ENCODE results near the gene SHC4. TPM values are rescaled to one million over a fixed set of nuclear protein-coding genes. Genes with fewer than 3 reads are reported as not detected.

The SHC4 gene
- total RNA-seq, 1 donor from 2014 or later: 7.2 TPM

DNA sequence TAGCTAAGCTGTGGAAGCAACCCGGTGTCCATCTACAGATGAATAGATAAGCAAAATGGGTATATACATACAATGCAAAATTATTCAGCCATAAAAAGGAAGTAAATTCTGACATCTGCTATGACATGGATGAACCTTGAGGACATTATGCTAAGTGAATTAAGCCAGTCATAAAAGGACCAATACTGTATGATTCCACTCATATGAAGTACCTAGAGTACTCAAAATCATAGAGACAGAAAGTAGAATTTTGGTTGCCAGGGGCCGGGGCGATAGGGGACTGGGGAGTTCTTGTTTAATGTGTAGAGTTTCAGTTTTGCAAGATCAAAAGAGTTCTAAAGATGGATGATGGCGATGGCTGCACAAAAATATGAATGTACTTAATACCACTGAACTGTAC is 75.5 kb downstream of the SHC4 start:
- peaks cover 4 to 11% of the 10 kb centered on the region in 2 donors for H3K4me1 ChIP-seq
- no peak for DNase-seq (ENCODE audit: low spot score in 2 of 2)
- intact Hi-C loops (cut with DNase I): no loop called here
- TF ChIP-seq, protein P1, sequence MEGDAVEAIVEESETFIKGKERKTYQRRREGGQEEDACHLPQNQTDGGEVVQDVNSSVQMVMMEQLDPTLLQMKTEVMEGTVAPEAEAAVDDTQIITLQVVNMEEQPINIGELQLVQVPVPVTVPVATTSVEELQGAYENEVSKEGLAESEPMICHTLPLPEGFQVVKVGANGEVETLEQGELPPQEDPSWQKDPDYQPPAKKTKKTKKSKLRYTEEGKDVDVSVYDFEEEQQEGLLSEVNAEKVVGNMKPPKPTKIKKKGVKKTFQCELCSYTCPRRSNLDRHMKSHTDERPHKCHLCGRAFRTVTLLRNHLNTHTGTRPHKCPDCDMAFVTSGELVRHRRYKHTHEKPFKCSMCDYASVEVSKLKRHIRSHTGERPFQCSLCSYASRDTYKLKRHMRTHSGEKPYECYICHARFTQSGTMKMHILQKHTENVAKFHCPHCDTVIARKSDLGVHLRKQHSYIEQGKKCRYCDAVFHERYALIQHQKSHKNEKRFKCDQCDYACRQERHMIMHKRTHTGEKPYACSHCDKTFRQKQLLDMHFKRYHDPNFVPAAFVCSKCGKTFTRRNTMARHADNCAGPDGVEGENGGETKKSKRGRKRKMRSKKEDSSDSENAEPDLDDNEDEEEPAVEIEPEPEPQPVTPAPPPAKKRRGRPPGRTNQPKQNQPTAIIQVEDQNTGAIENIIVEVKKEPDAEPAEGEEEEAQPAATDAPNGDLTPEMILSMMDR (IDR thresholded peaks at IDR 0.05): no peak
- H3K36me3 ChIP-seq: no peaks in the 10 kb centered on the region
- no peak overlapping the region for H3K4me3 ChIP-seq
- H3K27ac ChIP-seq: peak overlapping the region; percentile 63 to 74
- no peaks in the 10 kb centered on the region for H3K27me3 ChIP-seq
- no peaks in the 10 kb centered on the region for H3K9me3 ChIP-seq

GRCh38 chr15:48887144-48887543 is 76.6 kb downstream of the SHC4 start:
- intact Hi-C loops (cut with DNase I): no loop called here
- Histone ChIP-seq H3K9me3 (no peaks in the 10 kb centered on the region), H3K4me1 (peaks cover 4 to 11% of the 10 kb centered on the region in 2 donors), H3K4me3 (no peak overlapping the region), H3K36me3 (no peaks in the 10 kb centered on the region), H3K27ac (no peak overlapping the region), H3K27me3 (no peaks in the 10 kb centered on the region)
- no peak for DNase-seq (ENCODE audit: low spot score in 2 of 2)
- TF ChIP-seq, protein P1 (IDR thresholded peaks at IDR 0.05): no peak

- H3K4me1 ChIP-seq: peaks cover 5 to 13% of the 10 kb centered on the region in 2 donors
- no peaks in the 10 kb centered on the region for H3K9me3 ChIP-seq
- no peaks in the 10 kb centered on the region for H3K36me3 ChIP-seq
- intact Hi-C loops (cut with DNase I): no loop called here
- TF ChIP-seq, protein P1 (IDR thresholded peaks at IDR 0.05): no peak
- no peak overlapping the region for H3K27ac ChIP-seq
- no peaks in the 10 kb centered on the region for H3K27me3 ChIP-seq
- H3K4me3 ChIP-seq: no peak overlapping the region
- DNase-seq (ENCODE audit: low spot score in 2 of 2): no peak
These were observed 80.0 kb downstream of the SHC4 start for GRCh38 chr15:48883699-48884098.

DNA sequence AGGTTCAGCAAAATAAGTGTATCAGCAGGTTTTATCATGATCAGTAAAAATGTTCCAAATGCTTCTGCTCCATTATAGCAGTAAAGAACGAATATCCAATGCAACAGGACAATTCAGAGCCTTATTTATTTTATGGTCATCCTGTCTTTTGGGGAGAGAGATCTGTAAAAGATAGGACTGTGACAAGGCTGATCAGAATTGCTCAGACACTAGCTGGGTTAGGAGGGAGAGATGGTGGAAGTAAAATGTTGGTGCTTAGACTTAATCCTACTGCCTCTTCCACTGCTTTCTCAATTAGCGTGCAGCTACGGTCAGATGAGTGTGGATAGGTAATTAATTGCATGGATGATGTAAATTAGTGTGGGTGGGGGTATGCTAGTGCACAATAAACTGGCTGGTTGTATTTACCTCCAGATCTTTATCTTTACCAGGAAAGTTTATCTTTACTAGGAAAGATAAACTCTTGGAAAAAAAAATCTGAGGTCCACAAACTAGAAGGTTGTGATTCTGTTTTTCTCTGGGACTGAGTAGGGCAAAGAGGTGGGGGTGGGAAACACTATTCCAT is 83.6 kb downstream of the SHC4 start:
- H3K4me3 ChIP-seq: peak overlapping the region; percentile 77 to 81
- H3K36me3 ChIP-seq: no peaks in the 10 kb centered on the region
- intact Hi-C loops (cut with DNase I): no loop called here
- no peak for DNase-seq (ENCODE audit: low spot score in 2 of 2)
- H3K27me3 ChIP-seq: no peaks in the 10 kb centered on the region
- TF ChIP-seq, protein P1 (IDR thresholded peaks at IDR 0.05): no peak
- no peak overlapping the region for H3K27ac ChIP-seq
- no peaks in the 10 kb centered on the region for H3K9me3 ChIP-seq
- H3K4me1 ChIP-seq: peaks cover 5 to 8% of the 10 kb centered on the region in 2 donors

DNA sequence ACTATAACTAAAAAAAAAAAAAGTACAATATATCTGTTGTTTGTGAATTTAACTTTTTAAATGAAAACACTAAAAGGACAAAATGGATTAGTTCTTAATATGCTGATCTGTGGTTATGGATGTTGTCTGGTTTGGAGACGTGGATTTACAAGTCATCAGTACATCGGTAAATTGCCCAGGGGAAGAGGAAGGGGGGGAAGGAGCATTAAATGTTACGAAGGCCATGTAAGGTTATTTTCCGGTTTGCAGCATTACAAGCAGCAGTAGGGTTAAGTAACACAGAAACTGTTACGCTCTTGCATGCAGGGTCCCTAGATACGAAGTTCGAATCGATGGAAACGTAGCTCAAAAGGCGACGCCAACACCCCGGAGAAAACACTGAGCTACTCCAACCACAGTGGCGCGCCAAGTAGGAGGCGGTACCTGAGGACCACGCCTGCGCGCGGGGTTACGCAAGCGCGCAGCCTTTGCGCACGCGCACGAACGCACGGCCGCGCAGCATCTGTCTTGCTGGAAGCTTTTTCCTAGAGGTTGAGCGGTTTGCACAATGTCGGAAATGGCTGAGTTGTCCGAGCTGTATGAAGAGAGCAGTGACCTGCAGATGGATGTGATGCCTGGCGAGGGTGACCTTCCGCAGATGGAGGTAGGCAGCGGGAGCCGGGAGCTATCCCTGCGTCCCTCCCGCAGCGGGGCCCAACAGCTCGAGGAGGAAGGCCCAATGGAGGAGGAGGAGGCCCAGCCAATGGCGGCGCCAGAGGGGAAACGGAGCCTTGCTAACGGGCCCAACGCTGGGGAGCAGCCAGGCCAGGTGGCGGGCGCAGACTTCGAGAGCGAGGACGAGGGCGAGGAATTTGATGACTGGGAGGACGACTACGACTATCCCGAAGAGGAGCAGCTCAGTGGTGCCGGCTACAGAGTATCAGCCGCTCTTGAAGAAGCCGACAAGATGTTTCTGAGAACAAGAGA is 85.8 kb downstream of the SHC4 start, which contains the start of gene EID1:
TSS of gene EID1 (plus strand) at position 505 of the 966 bp plus-strand sequence. CDS start at position 548, 43 bp downstream.
- Histone ChIP-seq H3K27ac (peak within 1 kb of the TSS; percentile 77 to 82), H3K27me3 (no peaks in the 10 kb centered on the region), H3K36me3 (no peaks in the 10 kb centered on the region), H3K4me1 (peaks cover 5 to 8% of the 10 kb centered on the region in 2 donors), H3K4me3 (peak within 1 kb of the TSS; percentile 77 to 81), H3K9me3 (no peaks in the 10 kb centered on the region)
- intact Hi-C loops (cut with DNase I): loop anchor here (1.0 to 5.0 kb wide), 3 partner anchors 84 to 168 kb away; partner anchors contain the start of genes SECISBP2L and SHC4
- DNase-seq (ENCODE audit: low spot score in 2 of 2): peak; percentile 77 to 97
- TF ChIP-seq, protein P1 (IDR thresholded peaks at IDR 0.05): peak in 1 of 3 experiments; percentile 4

All from ascending aorta (tissue), 2 donors.